Sigmoid colon (tissue), 7 donors: Measurements from ENCODE around the gene ANKRD2. TPM values are rescaled to one million over a fixed set of nuclear protein-coding genes. Genes with fewer than 3 reads are reported as not detected.

Source experiments
- DNase-seq: peaks from one replicate; pipeline ENCODE4 v3.0.0-alpha.2; 2019
- H3K27ac ChIP-seq, 4 donors: fragments of 200-600 bp; sonication (generic); one replicate each; pipeline ENCODE4 v1.5.1; 2016 to 2019; ENCODE audit warnings: mild to moderate bottlenecking in 1 of 4
- H3K27me3 ChIP-seq, 3 donors: fragments of 200-600 bp; sonication (generic); one replicate each; pipeline ENCODE4 v1.5.1; 2019; ENCODE audit warnings: mild to moderate bottlenecking in 1 of 3
- H3K36me3 ChIP-seq, 4 donors: fragments of 200-600 bp; sonication (generic); one replicate each; pipeline ENCODE4 v1.5.1; 2016 to 2019
- H3K4me1 ChIP-seq, 4 donors: fragments of 200-600 bp; sonication (generic); one replicate each; pipeline ENCODE4 v1.5.1; 2017 to 2019
- H3K4me3 ChIP-seq, 4 donors: fragments of 200-600 bp; sonication (generic); one replicate each; pipeline ENCODE4 v1.5.1; 2017 to 2019; ENCODE audit warnings: mild to moderate bottlenecking in 2 of 4, moderate library complexity in 1 of 4
- H3K9me3 ChIP-seq, 4 donors: fragments of 200-600 bp in 3 of 4; sonication (generic) in 3 of 4; one replicate each; pipeline versions ENCODE4 v1.5.1 to v1.6.1; 2013 to 2019
- CTCF ChIP-seq, 4 experiments: fragments of 450-650 bp in 3 of 4; fragments of 200-600 bp in 1 of 4; IDR thresholded peaks; one replicate each; pipeline ENCODE4 v1.5.1; 2016 to 2019; ENCODE audit warnings: antibody characterized with exemption in 4 of 4, mild to moderate bottlenecking in 3 of 4, moderate library complexity in 2 of 4
- EP300 ChIP-seq, 4 donors: sonication (generic); formaldehyde crosslinking; IDR thresholded peaks; one replicate each; pipeline ENCODE4 v1.6.1; 2017; ENCODE audit warnings: antibody characterized with exemption in 4 of 4
- POLR2A ChIP-seq, 2 donors: fragments of 450-650 bp; IDR thresholded peaks; one replicate each; pipeline ENCODE4 v1.6.1; 2016; ENCODE audit warnings: antibody characterized with exemption in 2 of 2, mild to moderate bottlenecking in 2 of 2, moderate library complexity in 2 of 2
- POLR2AphosphoS5 ChIP-seq, 4 donors: sonication (generic); formaldehyde crosslinking; IDR thresholded peaks; one replicate each; pipeline ENCODE4 v1.6.1; 2017; ENCODE audit warnings: antibody characterized with exemption in 4 of 4
- WGBS, 2 donors: extraction: QIAGEN DNeasy Blood & Tissue Kit; methylation state at CpG; one replicate each; pipeline ENCODE4 v1.1.7; 2013; 5-methylcytosine and 5-hydroxymethylcytosine counted together
- intact Hi-C: fragments of 100-400 bp; cut with DNase I; formaldehyde crosslinking; loops from one replicate; pipeline ENCODE4 v1.15.1; 2023
- polyA plus RNA-seq, 3 donors: library from polyadenylated mRNA; stranded (reverse); fragments of 200-250 nt; gene quantifications; one replicate each; pipeline ENCODE4 v1.2.3, GENCODE V29; 2013
- total RNA-seq, 4 donors: library from RNA; depleted of rRNA; stranded (reverse); fragments of >200 nt; gene quantifications; one replicate each; pipeline ENCODE4 v1.1.0, GENCODE V29; 2016
- donor health status: healthy with polysubstance abuse.
- donor health status: Bipolar disorder and iron deficiency.
- donor health status: healthy.

Gene ANKRD2
- total and polyA plus RNA-seq, 7 donors: 0.31 to 1.2 (median 0.49) TPM; not detected in 4

DNA sequence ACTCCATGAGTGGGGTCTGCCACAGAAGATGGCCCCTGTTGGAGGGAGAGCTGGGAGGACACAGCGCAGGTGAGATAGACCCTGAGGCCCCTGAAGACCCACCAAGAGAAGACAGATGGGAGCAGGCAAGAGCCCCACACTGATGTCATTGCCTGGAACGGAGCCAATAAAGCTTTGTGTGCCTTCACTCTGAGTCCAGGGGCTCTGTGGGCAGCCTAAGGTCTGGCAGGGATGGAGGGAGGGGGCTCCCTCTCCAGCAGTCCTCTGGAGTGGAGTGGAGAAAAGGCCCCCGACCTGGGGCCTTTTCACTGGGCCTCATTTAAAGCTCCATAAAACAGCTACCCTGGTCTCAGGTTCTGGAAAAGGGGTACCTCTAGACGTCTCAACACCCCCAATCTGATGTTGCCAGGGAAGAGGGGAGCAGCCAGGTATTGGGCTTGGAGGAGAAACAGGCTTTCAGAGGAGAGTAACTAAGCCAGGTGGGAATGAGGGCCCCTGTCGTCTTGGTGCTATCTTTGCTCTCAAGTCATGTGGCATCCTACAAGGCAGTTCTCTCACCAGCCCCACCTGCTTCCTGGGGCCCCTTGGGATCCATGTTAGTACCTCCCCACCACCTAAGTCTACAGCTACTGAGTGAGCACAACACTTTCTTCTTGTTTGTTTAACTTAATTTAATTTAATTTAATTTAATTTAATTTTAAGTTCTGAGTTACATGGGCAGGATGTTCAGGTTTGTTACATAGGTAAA, 18.3 kb downstream of the ANKRD2 start:
- intact Hi-C loops: no loop called here
- Histone ChIP-seq H3K4me1 (peaks cover 0 to 18% (median 17%) of the 10 kb centered on the region in 4 donors), H3K27ac (no peak overlapping the region), H3K36me3 (no peaks in the 10 kb centered on the region), H3K4me3 (no peak overlapping the region), H3K27me3 (no peaks in the 10 kb centered on the region), H3K9me3 (no peaks in the 10 kb centered on the region)
- TF ChIP-seq POLR2A (IDR thresholded peaks at IDR 0.05) (no peak), POLR2AphosphoS5 (IDR thresholded peaks at IDR 0.05) (no peak), EP300 (IDR thresholded peaks at IDR 0.05) (no peak), CTCF (IDR thresholded peaks at IDR 0.05) (no peak)
- no peak for DNase-seq
- whole genome bisulfite sequencing, 2 donors: 72 to 77% methylated on average over 5 of the region's 5 CpGs

DNA sequence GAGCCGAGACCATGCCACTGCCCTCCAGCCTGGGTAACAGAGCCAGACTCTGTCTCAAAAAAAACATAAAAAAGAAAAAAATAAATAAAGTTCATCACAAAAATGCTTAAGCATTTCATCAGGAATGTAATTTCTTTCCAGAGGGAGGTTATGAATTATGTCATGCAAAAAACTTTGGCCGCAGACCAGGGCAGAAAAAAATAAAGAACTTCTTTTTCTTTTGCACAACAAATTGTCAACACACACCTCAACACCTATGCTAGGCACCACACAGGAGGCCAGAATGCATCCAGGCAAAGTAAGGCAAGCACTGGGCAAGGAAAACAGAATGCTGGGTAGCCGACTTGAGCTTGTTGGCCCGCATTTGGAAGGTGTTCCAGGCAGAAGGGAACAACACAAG, 20.8 kb downstream of the ANKRD2 start:
- no peaks in the 10 kb centered on the region for H3K27me3 ChIP-seq
- intact Hi-C loops: no loop called here
- no peak overlapping the region for H3K4me3 ChIP-seq
- WGBS, 2 donors: 81 to 89% methylated on average over 4 of the region's 4 CpGs
- no peaks in the 10 kb centered on the region for H3K36me3 ChIP-seq
- H3K4me1 ChIP-seq: peaks cover 0 to 39% (median 37%) of the 10 kb centered on the region in 4 donors
- DNase-seq: no peak
- no peaks in the 10 kb centered on the region for H3K9me3 ChIP-seq
- peak overlapping the region in 3 of 4 donors; percentile 15 to 97 (median 67) for H3K27ac ChIP-seq
- TF ChIP-seq POLR2A (IDR thresholded peaks at IDR 0.05): no peak
- TF ChIP-seq CTCF (IDR thresholded peaks at IDR 0.05): no peak
- TF ChIP-seq POLR2AphosphoS5 (IDR thresholded peaks at IDR 0.05): no peak

GRCh38 chr10:97596101-97597082, 23.8 kb downstream of the ANKRD2 start:
- H3K4me3 ChIP-seq: no peak overlapping the region
- no peaks in the 10 kb centered on the region for H3K27me3 ChIP-seq
- peak overlapping the region; percentile 82 to 97 (median 88) for H3K27ac ChIP-seq
- peak; percentile 89 for DNase-seq
- H3K36me3 ChIP-seq: no peaks in the 10 kb centered on the region
- no peaks in the 10 kb centered on the region for H3K9me3 ChIP-seq
- WGBS, 2 donors: 60 to 67% methylated on average over 10 of the region's 10 CpGs
- TF ChIP-seq CTCF (IDR thresholded peaks at IDR 0.05) (no peak), POLR2A (IDR thresholded peaks at IDR 0.05) (no peak), EP300 (IDR thresholded peaks at IDR 0.05) (peak in 3 of 4 donors; percentile 0 to 81 (median 64)), POLR2AphosphoS5 (IDR thresholded peaks at IDR 0.05) (peak; percentile 37 to 75 (median 52))
- intact Hi-C loops: no loop called here
- peaks cover 0 to 39% (median 37%) of the 10 kb centered on the region in 4 donors for H3K4me1 ChIP-seq

DNA sequence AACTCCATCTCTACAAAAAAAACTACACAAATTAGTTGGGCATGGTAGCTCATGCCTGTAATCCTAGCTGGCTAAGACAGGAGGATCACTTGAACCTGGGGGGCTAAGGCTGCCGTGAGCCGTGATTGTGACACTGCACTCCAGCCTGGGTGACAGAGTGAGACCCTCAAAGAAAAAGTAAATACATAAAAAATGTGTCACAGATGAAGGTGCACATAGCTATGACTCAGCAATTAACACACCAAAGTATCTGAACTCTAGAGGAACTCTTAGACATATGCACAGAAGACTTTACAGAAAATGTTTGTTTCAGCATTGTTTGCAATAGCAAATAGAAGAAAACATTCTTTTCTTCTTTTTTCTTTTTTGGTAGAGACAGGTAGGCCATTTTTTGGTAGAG, 25.2 kb downstream of the ANKRD2 start:
- no peak for DNase-seq
- Histone ChIP-seq H3K9me3 (no peaks in the 10 kb centered on the region), H3K27me3 (no peaks in the 10 kb centered on the region), H3K4me3 (no peak overlapping the region), H3K4me1 (peaks cover 0 to 39% (median 37%) of the 10 kb centered on the region in 4 donors), H3K27ac (peak overlapping the region in 3 of 4 donors; percentile 85 to 97 (median 91)), H3K36me3 (no peaks in the 10 kb centered on the region)
- TF ChIP-seq POLR2A (IDR thresholded peaks at IDR 0.05) (no peak), CTCF (IDR thresholded peaks at IDR 0.05) (no peak), EP300 (IDR thresholded peaks at IDR 0.05) (no peak), POLR2AphosphoS5 (IDR thresholded peaks at IDR 0.05) (no peak)
- intact Hi-C loops: no loop called here
- 88 to 93% methylated on average over 2 of the region's 2 CpGs for WGBS, 2 donors
